Measurements from ENCODE around the gene KCNF1. TPM values are rescaled to one million over a fixed set of nuclear protein-coding genes. Genes with fewer than 3 reads are reported as not detected.

KCNF1 gene
- total RNA-seq, 1 donor from 2014 or later, result 3.1 TPM

DNA sequence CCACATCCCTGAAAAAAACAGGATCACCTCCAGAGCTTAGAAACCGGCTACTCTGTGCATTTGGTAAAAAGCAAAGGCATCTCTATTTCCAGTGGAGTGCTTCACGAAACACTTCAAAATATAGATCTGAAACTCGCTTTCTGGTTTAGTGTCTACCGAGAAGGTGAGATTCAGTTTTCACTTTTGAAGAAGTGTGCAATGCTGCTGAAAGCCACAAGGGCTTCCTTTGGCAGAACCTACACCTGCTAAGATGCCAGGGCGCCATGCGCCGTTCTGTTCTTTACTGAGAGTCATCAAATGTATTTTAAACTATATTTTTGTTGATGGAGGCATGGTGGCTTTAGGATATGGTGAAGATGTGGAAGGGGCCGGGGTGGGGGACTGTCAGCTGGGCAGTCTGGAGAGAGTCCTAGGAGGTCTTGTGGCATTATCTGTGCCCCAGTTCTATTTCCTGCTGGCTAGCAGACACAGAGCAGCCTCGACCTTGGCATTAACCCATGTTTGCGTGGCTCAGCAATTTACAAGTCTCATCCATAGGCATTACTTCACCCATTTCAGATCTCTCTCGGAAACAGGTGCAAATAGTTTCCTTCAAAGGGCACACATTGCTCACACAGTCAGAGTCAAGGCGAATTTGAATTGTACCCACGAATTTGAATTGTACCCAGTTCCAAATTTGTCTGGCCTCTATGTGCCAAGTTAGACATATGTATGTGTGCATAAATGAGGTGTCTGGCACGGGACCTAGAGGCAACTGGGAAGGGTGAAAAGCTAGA lies 46.7 kb upstream of the KCNF1 start:
- peaks cover 31% of the 10 kb centered on the region for H3K27me3 ChIP-seq (ENCODE audit: control insufficient read depth, insufficient read depth, low read length)
- H3K36me3 ChIP-seq (ENCODE audit: control insufficient read depth, insufficient read depth, low read length), result no peaks in the 10 kb centered on the region
- no peak for TF ChIP-seq CTCF (IDR thresholded peaks at IDR 0.05; ENCODE audit: insufficient read depth, low read length, poor library complexity, severe bottlenecking)
- DNase-seq (ENCODE audit: low read depth), result no peak
- H3K4me3 ChIP-seq (ENCODE audit: low read depth, low read length), result no peak overlapping the region

DNA sequence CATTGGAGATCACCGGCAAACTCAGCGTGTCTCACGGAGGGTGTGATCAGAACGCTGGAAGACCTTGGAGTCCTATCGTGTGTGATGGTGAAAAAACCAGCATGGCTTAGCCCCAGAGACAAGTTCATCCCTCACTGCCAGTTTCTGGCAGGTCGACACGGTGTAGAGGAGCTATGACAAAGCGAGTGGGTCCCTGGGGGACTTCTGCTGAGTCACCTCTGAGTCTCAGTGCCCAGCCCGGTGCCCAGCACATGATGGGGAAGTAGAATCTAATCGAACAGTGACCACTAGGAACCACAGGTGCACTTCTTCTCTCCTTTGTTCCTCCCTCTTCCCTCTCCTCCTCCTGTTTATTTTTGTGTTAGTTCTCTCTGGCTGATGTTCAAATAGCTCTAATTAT lies 45.9 kb upstream of the KCNF1 start:
- TF ChIP-seq CTCF (IDR thresholded peaks at IDR 0.05; ENCODE audit: insufficient read depth, low read length, poor library complexity, severe bottlenecking), result no peak
- no peak for DNase-seq (ENCODE audit: low read depth)
- Histone ChIP-seq H3K4me3 (ENCODE audit: low read depth, low read length) (no peak overlapping the region), H3K36me3 (ENCODE audit: control insufficient read depth, insufficient read depth, low read length) (no peaks in the 10 kb centered on the region), H3K27me3 (ENCODE audit: control insufficient read depth, insufficient read depth, low read length) (peaks cover 31% of the 10 kb centered on the region)

DNA sequence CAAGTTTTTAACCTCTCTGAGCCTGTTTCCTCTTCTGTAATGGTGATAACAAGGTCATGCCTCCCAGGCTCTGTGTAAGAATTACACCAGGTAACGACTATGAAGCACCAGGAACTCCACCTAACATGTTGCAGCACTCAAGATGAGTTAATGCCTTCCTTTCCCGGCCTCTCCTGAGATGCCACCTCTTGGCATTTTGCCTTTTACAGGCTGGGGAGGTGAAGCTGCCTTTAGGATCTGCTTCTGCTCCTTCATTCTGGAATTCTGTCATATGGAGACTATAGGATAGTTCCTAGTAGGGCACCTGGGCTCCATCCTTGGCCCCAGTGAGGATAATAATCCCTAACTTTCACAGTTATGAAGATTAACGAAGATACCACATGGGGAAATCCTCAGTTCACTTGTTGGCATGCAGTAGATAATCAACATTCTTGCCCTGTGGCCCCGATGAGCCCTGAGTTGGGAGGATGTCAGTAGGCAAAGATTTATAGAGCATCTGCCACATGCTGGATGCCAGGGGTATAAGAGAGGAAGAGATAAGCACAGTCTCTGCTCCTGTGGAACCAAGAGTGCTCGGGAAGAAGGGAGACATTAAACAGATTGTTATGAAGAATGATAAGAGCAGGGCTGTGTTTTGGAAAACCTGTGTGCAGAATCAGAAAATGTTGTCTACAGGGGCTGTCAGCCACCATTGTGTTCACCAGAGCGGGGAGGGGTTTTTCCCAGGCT lies 43.9 kb upstream of the KCNF1 start:
- TF ChIP-seq CTCF (IDR thresholded peaks at IDR 0.05; ENCODE audit: insufficient read depth, low read length, poor library complexity, severe bottlenecking), result no peak
- Histone ChIP-seq H3K36me3 (ENCODE audit: control insufficient read depth, insufficient read depth, low read length) (no peaks in the 10 kb centered on the region), H3K27me3 (ENCODE audit: control insufficient read depth, insufficient read depth, low read length) (peaks cover 18% of the 10 kb centered on the region), H3K4me3 (ENCODE audit: low read depth, low read length) (no peak overlapping the region)
- no peak for DNase-seq (ENCODE audit: low read depth)

- peaks cover 15% of the 10 kb centered on the region for H3K27me3 ChIP-seq (ENCODE audit: control insufficient read depth, insufficient read depth, low read length)
- TF ChIP-seq CTCF (IDR thresholded peaks at IDR 0.05; ENCODE audit: insufficient read depth, low read length, poor library complexity, severe bottlenecking), result no peak
- no peak for DNase-seq (ENCODE audit: low read depth)
- H3K4me3 ChIP-seq (ENCODE audit: low read depth, low read length), result no peak overlapping the region
- no peaks in the 10 kb centered on the region for H3K36me3 ChIP-seq (ENCODE audit: control insufficient read depth, insufficient read depth, low read length)
Measured at GRCh38 chr2:10868465-10869314, 43.0 kb upstream of the KCNF1 start.

- DNase-seq (ENCODE audit: low read depth), result no peak
- TF ChIP-seq CTCF (IDR thresholded peaks at IDR 0.05; ENCODE audit: insufficient read depth, low read length, poor library complexity, severe bottlenecking), result no peak
- H3K4me3 ChIP-seq (ENCODE audit: low read depth, low read length), result no peak overlapping the region
Measured at GRCh38 chr2:10871978-10872377, 39.8 kb upstream of the KCNF1 start.

More at GRCh38 chr2:10871978-10872377, 39.8 kb upstream of the KCNF1 start:
- peaks cover 3% of the 10 kb centered on the region for H3K27me3 ChIP-seq (ENCODE audit: control insufficient read depth, insufficient read depth, low read length)
- no peaks in the 10 kb centered on the region for H3K36me3 ChIP-seq (ENCODE audit: control insufficient read depth, insufficient read depth, low read length)

All from kidney epithelial cell (primary cell).